ENCODE measurements around the gene ZNF740. TPM values are rescaled to one million over a fixed set of nuclear protein-coding genes. Genes with fewer than 3 reads are reported as not detected.
"Not testable (repeated sequence)": the region's sequence is repeated elsewhere in the genome, so short reads cannot be mapped to it uniquely, and the experiment has no call there.

Gene ZNF740
- total RNA-seq, 1 donor from 2014 or later, result 19.2 TPM

DNA sequence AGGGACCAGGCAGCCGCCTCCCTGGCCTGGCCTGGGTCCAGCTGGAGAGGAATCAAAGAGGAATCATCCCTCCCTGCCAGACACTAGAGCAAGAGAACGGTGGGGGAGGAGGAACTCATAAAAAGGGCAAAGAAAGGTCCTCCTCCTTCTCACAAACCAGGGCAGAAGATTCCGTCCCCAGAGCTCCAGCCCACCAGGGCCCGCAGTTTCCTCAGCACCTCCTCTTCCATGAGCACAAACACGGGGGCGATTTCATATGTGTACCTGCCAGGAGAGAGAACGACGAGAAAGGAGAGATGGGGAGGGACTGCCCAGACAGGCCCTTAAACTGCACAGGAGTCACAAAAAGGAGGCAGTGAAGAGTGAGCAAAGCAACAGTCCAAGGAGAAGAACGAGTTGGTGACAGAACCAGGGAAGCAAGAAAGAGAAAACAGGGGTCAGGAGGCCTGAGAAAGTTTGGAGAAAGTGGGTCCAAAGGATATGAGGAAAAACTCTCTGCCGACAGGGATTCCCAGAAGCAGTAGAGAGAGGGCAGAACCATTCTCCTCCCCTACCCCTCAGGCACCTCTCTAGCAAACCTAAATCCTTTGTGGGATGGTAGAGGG lies 8.7 kb upstream of the ZNF740 start:
- DNase-seq (ENCODE audit: low spot score), result no peak
- intact Hi-C loops (cut with DNase I), result no loop called here

DNA sequence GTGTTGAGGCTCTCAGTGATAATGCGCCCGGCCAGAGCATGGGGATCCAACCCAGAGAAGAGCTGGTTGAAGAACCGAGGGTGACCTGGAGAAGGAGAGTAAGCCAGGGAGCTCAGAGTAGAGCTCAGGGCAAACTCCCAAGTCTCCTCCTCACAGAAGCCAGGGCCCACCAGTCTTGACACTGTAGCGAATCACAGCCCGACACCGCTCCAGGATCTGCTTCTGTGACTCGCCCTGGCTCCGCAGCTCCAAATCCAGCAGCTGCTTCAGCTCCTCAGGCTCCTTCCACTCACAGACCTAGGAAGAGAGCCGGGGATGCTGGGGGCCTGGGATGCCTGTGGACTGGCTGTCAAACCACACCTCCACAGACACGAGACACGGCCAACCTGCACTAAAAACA lies 8.2 kb upstream of the ZNF740 start:
- intact Hi-C loops (cut with DNase I), result no loop called here
- no peak for DNase-seq (ENCODE audit: low spot score)

DNA sequence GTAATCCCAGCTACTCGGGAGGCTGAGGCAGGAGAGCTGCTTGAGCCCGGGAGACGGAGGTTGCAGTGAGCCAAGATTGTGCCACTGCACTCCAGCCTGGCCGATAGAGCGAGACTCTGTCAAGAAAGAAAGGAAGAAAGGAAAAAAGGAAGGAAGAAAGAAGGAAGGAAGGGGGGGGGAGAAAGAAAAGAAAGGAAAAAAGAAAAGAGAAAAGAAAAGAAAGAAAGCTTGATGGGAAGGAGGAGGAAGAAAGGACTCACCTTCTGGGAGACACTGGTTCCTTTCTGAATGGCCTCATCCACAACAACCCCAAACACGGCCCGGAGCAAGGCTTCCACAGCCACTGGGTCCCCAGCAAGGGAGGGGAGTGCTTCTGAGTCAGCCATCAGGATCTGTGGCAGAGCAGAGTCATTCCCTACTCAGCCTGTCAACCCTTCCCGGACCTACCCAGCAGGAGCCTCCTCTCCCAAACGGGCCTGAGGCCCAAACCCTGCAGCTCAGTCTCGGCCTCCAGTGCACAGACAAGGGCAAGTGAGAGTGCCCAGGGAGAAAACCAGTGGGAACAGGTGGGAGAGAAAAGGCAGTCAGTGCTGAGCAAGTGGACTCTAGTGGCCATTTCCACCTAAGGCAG lies 7.3 kb upstream of the ZNF740 start:
- no peak for DNase-seq (ENCODE audit: low spot score)
- intact Hi-C loops (cut with DNase I), result no loop called here

DNA sequence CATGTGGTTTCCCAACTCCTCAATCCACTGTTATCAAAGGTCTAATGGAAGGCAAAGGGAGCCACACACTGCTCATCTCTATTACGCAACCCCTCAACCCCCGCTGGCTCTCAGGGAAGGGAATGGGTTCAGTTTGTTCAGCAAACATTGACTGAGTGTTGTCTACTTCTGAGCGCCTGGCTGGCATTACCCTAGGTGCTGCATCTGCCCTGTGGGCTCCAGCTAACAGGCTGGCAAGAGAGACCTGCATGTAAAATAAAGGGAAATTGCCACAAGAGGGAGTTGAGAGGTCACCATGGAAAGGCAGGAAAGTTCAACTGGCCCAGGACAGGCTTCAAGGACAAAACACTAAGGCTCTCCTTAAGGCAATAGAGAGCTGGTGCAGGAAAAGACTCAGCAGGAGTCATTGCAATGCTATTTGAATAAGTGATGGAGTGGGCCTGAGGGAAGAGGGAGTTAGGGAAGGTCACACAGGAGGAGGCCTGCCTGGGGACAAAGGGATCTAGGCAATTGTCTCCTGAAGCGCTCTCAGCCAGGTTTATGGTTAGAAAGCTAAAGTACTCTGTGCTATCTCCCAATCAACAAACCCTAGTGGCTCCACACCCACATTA lies 5.5 kb upstream of the ZNF740 start:
- DNase-seq (ENCODE audit: low spot score), result no peak
- intact Hi-C loops (cut with DNase I), result no loop called here

DNA sequence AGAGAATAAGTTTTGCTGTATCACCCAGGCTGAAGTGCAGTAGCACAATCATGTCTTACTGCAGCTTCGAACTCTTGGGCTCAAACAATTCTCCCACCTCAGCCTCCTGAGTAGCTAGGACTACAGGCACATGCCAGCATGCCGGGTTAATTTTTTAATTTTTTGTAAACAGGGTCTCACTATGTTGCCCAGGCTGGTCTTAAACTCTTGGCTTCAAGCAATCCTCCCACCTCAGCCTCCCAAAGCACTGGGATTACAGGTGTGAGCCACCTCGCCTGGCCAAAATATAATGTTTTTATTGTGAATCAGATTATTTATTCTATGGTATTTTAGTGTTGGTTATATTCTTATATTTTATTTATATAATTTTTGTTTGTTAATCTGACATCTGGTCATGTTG lies 3.8 kb upstream of the ZNF740 start:
- no peak for DNase-seq (ENCODE audit: low spot score)
- intact Hi-C loops (cut with DNase I), result no loop called here

DNA sequence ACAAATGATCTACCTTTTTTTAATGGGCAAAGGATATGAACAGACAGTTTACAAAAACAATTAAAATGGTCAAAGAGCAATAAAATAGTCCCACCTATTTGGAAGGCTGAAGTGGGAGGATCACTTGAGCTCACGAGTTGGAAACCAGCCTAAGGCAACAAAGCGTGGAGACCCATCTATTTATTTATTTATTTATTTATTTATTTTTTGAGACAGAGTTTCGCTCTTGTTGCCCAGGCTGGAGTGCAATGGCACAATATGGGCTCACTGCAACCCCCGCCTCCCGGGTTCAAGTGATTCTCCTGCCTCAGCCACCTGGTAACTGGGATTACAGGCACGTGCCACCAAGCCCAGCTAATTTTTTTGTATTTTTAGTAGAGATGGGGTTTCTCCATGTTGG lies 3.1 kb upstream of the ZNF740 start:
- DNase-seq (ENCODE audit: low spot score), result peak; percentile 17
- intact Hi-C loops (cut with DNase I), result not testable (repeated sequence)

DNA sequence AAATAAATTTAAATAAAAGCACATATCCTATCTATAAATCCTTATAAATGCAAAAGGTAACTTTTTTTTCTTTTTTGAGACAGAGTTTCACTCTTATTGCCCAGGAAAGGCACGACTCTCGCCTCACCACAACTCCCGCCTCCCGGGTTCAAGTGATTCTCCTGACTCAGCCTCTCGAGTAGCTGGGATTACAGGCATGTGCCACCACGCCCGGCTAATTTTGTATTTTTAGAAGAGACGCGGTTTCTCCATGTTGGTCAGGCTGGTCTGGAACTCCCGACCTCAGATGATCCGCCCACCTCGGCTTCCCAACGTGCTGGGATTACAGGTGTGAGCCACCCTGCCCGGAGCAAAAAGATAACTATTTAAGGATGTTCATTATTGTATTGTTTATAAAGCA lies 1.7 kb upstream of the ZNF740 start:
- DNase-seq (ENCODE audit: low spot score), result peak; percentile 38
- intact Hi-C loops (cut with DNase I), result not testable (repeated sequence)

DNA sequence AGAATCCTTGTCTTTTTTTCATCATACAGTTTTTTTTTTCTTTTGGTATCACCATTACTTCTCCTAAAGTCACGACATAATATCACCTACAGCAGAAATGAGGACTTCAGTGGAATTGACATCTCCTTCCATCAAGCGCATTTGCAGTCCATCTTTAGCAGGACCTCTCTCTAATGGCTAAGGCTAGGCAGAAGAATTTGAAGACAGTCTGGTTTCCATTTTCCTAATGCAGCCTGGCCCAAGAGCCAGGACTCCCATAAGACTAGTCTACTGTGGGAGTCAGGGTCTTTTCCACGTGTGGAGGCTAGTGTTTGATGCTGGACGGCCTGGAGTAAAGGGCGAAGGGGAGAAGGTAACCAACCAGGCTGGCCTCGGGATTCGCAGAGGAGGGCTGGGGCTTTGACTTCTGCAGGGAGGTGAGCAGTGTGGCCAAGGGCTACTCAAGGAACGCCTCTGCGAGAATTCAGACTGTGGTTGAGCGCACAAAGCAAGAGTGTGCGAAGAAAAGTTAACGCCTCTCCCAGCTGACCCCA lies 769 bp upstream of the ZNF740 start:
- intact Hi-C loops (cut with DNase I), result no loop called here
- peak; percentile 75 for DNase-seq (ENCODE audit: low spot score)

DNA sequence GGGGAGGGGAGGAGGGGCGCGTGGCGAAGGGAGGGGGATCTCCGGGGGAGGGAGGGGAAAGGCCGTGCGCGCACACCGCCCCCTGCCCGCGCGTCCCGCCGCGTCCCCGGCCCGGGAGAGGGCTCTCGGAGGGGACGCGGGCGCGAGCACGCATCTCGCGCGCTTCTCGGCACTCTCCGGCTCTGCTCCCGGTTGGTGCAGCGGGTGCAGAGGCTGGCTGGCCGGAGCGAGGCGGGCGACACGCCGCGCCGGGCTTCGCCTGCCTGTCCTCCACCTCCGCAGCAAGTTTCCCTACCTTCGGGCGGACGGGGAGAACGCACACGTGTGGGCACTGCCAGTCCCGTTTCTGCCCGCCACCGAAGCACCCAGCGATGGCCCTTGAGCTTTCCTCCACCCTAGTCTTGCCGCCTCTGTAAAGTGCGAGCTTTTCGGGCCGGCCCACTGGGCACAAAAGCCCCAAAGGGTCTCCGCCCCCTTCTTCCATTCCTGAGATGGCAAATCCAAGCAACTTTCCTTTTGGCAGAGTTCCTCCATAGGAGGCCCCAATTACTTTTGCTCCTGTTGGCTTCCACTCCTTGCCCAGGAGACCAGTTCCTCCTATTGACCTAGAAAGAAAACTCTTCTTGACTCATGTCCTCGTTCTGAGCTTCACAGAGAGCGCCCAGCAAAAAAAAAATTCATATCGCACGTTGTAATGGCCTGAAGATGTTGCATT lies 566 bp downstream of the ZNF740 start:
- DNase-seq (ENCODE audit: low spot score), result peak; percentile 88
- intact Hi-C loops (cut with DNase I), result no loop called here

DNA sequence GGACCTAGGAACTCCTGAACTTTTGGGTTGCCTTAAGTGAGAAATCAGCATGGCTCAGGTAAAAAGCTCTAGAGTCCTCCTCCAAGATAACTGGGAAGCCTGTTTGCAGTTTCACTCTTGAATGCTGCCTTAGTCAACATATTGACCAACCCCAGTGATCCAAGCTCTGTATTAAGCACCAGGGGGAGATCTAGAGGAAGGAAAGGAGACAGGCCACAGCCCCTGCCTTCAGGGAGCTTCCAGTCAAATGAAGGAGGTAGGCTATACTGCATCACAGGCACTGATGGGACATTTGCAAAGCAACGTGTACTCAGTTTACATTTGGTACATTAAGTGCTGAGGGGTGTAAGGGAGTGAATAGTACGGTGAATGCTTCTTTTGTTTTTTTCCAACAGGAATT lies 1.4 kb downstream of the ZNF740 start:
- intact Hi-C loops (cut with DNase I), result no loop called here
- peak; percentile 39 for DNase-seq (ENCODE audit: low spot score)

DNA sequence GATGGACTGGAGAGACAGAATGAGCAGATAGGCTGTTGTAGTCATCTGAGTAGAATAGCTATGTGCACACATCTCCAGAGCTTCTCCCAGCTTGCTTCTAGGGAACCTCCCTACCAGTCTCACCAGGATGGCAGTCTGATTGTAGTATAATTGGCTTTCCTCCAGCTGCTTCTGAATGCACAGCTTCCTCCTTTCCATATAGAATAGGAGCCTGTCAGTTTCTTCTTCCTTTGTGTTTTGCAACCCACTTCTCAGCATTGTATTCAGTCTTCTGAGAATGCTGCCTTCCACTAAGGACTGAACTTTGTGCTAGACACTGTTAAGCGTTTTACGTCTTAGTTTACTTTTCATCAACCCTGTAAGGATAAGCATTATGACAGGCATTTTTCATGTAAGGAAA lies 2.4 kb downstream of the ZNF740 start:
- DNase-seq (ENCODE audit: low spot score), result no peak
- intact Hi-C loops (cut with DNase I), result no loop called here

DNA sequence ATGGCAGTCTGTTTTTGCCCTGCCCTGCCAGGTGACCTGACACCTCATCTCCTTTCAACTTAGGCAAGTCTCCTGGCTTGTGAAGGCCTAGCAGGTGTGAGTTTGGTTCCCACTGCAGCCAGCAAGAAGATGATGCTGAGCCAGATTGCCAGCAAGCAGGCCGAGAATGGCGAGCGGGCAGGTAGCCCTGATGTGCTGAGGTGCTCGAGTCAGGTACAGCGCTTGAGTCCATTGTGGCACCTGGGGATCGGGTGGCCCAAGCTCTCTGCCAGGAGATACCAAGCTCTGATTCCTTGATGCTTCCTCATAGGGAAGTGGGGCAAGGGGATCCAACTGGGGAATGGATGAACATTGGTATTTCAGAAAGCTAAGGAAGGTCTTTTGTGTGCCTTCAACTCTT lies 4.3 kb downstream of the ZNF740 start:
- intact Hi-C loops (cut with DNase I), result no loop called here
- DNase-seq (ENCODE audit: low spot score), result peak; percentile 38

DNA sequence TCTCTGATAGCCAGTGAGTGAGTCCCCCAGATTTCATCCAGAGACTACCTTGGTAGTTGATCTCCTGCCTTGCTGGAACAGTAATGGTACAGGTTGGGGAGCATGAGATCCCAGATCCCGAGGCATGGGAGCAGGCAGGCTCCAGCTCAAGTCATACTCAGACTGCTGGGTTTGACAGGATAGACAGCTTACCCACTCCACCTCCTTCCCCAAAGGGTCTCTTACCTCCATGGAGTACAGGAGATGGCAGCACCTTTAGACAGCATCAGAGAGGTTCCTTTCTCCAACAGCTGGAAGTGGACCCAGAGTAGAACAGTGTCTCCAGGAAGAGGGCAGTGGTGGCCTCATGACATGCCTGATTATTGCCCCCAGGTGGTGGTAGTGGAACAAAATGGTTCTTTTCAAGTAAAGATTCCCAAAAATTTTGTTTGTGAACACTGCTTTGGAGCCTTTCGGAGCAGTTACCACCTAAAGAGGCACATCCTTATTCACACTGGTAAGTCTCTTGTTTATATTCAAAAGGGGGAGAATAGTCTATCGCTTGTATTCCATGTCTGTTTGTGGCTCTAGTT lies 5.1 kb downstream of the ZNF740 start:
- DNase-seq (ENCODE audit: low spot score), result peak; percentile 27
- intact Hi-C loops (cut with DNase I), result no loop called here

DNA sequence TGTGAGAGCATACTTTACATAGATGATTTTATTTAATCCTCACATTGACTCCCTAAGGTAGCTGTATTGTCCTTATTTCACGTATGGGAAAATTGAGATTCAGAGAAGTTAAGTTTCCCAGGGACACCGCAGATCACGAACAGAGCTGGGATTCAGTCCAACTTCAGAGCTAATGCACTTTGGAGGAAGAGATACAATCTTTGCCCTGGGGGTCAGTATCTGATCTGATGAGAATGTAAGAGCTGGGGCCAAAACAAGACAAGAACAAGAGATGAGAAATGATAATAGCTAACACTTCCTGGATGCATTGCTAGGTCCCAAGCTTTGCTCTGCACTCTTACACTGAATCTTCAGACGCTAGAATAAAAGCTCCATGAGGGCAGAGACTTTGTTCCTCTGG lies 6.2 kb downstream of the ZNF740 start:
- intact Hi-C loops (cut with DNase I), result no loop called here
- DNase-seq (ENCODE audit: low spot score), result no peak

DNA sequence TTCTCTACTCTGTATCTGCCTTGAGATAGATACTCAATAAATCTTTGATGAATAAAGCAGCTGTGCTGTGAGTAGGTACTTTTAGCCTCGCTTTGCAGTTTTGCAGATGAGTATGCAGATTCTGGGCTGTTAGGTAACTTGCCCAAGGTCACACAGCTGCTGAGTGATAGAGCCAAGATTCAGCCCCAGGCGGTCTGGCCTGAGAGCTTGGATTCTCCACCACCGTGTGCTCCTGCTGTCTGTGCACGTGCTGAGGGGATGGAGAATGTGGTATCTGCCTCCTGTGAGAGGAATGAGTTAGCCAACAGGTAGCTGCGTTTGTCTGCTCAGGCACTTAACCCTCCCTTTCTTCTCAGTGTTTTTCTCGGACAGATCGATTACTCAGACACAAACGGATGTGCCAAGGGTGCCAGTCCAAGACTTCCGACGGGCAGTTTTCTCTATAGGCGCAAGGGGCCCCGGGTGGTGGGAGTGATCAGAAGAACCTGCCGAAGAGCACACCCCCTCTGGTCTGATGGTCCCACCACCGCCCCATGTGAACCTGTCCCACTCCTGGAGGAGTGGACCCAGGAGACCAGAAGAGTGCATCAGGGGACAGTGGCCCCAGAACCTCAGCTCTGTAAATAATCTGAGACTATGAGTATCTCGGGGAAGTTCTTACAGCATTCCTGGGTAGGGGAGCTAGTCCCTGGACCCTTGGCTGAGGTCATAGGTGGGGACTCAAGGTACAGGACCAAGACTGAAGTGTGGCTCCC lies 6.8 kb downstream of the ZNF740 start:
- intact Hi-C loops (cut with DNase I), result no loop called here
- DNase-seq (ENCODE audit: low spot score), result peak; percentile 67

DNA sequence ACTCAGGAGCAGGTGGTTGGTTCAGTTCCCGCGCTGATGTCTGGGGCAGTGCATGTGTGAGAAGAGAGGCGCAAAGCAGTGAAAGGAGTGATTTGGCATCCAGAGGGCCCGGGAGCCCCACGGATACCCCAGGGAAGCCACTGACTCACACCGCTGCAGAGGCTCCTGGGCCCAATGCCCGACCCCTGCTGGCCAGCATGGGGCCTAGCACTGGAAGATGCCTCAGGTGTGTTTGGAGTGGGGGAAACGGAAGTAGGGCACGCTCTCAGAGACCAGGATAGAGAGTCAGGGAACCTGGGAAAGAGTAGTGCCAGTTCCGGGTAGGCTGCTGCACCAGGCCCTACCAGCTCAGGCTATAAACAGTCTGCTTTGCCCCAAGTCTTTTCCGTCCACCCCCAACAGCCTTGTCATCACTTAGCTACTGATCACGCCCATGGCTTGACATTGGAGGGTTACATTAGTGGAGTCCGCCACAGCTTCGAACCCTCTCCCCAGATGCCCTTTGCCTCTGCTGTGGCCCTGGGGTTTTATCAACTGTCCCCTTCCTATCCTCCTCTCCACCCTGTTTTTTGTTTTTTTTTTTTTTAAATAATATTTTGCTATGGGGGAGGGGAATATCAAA lies 9.7 kb downstream of the ZNF740 start:
- no peak for DNase-seq (ENCODE audit: low spot score)
- intact Hi-C loops (cut with DNase I), result no loop called here

DNA sequence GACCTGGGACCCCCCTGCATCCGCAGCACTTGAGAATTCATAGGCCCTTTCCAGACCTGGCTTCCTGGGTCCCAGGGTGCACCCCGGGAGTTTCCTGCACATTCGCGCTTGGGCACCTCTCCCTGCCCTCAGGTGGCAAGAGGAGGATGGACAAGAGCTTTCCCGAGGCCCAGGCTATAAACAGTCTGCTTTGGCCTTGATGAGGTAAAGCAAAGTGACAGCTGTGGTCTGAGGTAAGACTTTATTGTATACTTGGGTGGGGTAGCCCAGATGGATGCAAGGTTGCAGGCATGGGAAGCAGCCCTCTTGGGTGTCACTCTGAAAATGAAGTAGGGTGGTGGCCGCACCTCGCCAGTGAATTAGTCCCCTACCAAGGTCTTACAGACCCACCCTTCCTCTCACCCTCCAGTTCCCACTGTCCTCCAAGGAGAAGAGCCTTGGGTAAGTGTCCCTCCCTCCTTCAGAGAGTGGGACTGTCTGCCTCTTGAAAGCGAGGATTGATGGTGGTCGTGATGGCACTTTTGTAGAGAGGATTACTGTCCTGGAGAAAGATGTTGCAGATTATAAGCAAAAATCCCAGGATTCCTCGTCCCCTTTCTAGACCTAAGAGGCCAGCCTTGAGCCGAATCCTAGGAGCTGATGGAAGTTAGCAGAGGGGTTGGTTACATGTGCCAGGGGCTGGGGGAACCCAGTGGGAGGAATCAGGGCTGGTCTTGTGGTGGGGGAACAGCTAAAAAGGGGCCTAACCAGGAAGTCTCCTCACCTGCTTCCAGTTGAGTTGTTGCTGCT lies 10.8 kb downstream of the ZNF740 start:
- no peak for DNase-seq (ENCODE audit: low spot score)
- intact Hi-C loops (cut with DNase I), result no loop called here

DNA sequence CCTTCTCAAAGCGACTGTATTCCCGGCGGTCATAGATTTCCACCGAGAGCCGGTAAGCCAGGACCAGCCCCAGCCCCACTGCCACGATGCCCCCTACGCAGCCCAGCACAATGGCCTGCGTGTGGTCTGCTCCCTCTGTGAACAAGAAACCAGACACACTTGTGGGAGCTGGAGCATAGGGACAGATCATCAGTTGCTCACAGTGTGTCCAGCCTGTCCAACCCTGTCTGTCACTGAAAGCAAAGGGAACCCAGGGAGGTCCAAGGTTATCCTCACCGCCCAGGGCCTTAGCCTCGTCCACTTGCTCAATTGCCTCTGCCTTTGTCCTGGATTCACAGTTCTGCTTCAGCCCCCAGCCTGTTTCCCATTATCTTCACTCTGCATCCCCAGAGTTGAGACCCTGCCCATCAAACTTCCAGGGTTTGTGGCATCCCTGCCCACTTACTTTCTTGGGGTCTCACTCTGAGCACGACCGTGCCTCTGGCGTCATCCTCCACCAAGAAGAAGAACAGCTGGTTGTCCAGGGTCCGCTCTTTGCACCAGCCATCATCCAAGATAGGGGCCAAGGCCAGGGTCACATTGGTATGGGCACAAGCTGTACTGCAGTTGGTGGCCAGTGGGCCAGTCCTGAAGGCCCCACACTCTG lies 11.5 kb downstream of the ZNF740 start:
- intact Hi-C loops (cut with DNase I), result no loop called here
- DNase-seq (ENCODE audit: low spot score), result no peak

Data from cardiac septum (tissue), 1 donor.